ENCODE data around the gene FDX2. TPM values are rescaled to one million over a fixed set of nuclear protein-coding genes. Genes with fewer than 3 reads are reported as not detected.
A peak's percentile ranks its signal among the peaks of the same experiment; 100 is the strongest.

Gene FDX2
- total and polyA plus RNA-seq, 2 of the 13 experiments (the other 11 are each of a cell fraction or from before 2014, with no cell fraction given), result 21.0 to 24.7 TPM

- TF ChIP-seq, protein P1, sequence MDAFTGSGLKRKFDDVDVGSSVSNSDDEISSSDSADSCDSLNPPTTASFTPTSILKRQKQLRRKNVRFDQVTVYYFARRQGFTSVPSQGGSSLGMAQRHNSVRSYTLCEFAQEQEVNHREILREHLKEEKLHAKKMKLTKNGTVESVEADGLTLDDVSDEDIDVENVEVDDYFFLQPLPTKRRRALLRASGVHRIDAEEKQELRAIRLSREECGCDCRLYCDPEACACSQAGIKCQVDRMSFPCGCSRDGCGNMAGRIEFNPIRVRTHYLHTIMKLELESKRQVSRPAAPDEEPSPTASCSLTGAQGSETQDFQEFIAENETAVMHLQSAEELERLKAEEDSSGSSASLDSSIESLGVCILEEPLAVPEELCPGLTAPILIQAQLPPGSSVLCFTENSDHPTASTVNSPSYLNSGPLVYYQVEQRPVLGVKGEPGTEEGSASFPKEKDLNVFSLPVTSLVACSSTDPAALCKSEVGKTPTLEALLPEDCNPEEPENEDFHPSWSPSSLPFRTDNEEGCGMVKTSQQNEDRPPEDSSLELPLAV (CRISPR knock-in tag; conservative IDR thresholded peaks at IDR 0.05; ENCODE audit: low read depth), result no peak
- TF ChIP-seq ZNF75D (CRISPR knock-in tag; IDR thresholded peaks at IDR 0.05; ENCODE audit: borderline replicate concordance) (no peak), MBNL3 (CRISPR knock-in tag; conservative IDR thresholded peaks at IDR 0.05) (no peak), ZNF792 (CRISPR knock-in tag; IDR thresholded peaks at IDR 0.05) (0 out of 2 replicates have a peak, but pooled peaks have one; percentile 26), CENPX (CRISPR knock-in tag; IDR thresholded peaks at IDR 0.05) (no peak), ETV5 (CRISPR knock-in tag; IDR thresholded peaks at IDR 0.05; ENCODE audit: borderline replicate concordance) (peak; percentile 56; the same call in 1 of the 2 replicates), ZNF460 (CRISPR knock-in tag; IDR thresholded peaks at IDR 0.05; ENCODE audit: borderline replicate concordance) (no peak), MTA3 (CRISPR knock-in tag; IDR thresholded peaks at IDR 0.05) (no peak), HMGA1 (CRISPR knock-in tag; conservative IDR thresholded peaks at IDR 0.05) (no peak), BCL6 (CRISPR knock-in tag; IDR thresholded peaks at IDR 0.05) (no peak; the same call in 1 of the 2 replicates), STAG1 (CRISPR knock-in tag; IDR thresholded peaks at IDR 0.05) (no peak), ZNF891 (CRISPR knock-in tag; IDR thresholded peaks at IDR 0.05) (no peak), HNRNPK (IDR thresholded peaks at IDR 0.05; ENCODE audit: low read depth, low read length, poor library complexity, severe bottlenecking) (no peak), RFX5 (IDR thresholded peaks at IDR 0.05; ENCODE audit: low read depth, low read length) (no peak), MIXL1 (CRISPR knock-in tag; IDR thresholded peaks at IDR 0.05) (peak; percentile 55; the same call in 1 of the 2 replicates), NCOA5 (CRISPR knock-in tag; IDR thresholded peaks at IDR 0.05) (no peak), ZNF547 (CRISPR knock-in tag; IDR thresholded peaks at IDR 0.05) (peak; percentile 72; the same call in 1 of the 2 replicates), ZFP41 (CRISPR knock-in tag; IDR thresholded peaks at IDR 0.05; ENCODE audit: borderline replicate concordance) (no peak)
- TF ChIP-seq, protein P2, sequence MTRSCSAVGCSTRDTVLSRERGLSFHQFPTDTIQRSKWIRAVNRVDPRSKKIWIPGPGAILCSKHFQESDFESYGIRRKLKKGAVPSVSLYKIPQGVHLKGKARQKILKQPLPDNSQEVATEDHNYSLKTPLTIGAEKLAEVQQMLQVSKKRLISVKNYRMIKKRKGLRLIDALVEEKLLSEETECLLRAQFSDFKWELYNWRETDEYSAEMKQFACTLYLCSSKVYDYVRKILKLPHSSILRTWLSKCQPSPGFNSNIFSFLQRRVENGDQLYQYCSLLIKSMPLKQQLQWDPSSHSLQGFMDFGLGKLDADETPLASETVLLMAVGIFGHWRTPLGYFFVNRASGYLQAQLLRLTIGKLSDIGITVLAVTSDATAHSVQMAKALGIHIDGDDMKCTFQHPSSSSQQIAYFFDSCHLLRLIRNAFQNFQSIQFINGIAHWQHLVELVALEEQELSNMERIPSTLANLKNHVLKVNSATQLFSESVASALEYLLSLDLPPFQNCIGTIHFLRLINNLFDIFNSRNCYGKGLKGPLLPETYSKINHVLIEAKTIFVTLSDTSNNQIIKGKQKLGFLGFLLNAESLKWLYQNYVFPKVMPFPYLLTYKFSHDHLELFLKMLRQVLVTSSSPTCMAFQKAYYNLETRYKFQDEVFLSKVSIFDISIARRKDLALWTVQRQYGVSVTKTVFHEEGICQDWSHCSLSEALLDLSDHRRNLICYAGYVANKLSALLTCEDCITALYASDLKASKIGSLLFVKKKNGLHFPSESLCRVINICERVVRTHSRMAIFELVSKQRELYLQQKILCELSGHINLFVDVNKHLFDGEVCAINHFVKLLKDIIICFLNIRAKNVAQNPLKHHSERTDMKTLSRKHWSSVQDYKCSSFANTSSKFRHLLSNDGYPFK (CRISPR knock-in tag; IDR thresholded peaks at IDR 0.05; ENCODE audit: borderline replicate concordance), result peak; percentile 79; the same call in 1 of the 2 replicates
- TF ChIP-seq, protein P3, sequence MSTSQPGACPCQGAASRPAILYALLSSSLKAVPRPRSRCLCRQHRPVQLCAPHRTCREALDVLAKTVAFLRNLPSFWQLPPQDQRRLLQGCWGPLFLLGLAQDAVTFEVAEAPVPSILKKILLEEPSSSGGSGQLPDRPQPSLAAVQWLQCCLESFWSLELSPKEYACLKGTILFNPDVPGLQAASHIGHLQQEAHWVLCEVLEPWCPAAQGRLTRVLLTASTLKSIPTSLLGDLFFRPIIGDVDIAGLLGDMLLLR (CRISPR knock-in tag; IDR thresholded peaks at IDR 0.05), result peak; percentile 93; the same call in 1 of the 2 replicates
- TF ChIP-seq, protein P4, sequence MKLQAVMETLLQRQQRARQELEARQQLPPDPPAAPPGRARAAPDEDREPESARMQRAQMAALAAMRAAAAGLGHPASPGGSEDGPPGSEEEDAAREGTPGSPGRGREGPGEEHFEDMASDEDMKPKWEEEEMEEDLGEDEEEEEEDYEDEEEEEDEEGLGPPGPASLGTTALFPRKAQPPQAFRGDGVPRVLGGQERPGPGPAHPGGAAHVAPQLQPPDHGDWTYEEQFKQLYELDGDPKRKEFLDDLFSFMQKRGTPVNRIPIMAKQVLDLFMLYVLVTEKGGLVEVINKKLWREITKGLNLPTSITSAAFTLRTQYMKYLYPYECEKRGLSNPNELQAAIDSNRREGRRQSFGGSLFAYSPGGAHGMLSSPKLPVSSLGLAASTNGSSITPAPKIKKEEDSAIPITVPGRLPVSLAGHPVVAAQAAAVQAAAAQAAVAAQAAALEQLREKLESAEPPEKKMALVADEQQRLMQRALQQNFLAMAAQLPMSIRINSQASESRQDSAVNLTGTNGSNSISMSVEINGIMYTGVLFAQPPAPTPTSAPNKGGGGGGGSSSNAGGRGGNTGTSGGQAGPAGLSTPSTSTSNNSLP (IDR thresholded peaks at IDR 0.05; ENCODE audit: low read depth, low read length), result no peak
- TF ChIP-seq, protein P5, sequence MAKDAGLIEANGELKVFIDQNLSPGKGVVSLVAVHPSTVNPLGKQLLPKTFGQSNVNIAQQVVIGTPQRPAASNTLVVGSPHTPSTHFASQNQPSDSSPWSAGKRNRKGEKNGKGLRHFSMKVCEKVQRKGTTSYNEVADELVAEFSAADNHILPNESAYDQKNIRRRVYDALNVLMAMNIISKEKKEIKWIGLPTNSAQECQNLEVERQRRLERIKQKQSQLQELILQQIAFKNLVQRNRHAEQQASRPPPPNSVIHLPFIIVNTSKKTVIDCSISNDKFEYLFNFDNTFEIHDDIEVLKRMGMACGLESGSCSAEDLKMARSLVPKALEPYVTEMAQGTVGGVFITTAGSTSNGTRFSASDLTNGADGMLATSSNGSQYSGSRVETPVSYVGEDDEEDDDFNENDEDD (CRISPR knock-in tag; IDR thresholded peaks at IDR 0.05; ENCODE audit: borderline replicate concordance), result peak; percentile 79; the same call in 1 of the 2 replicates
These were observed at the start of gene FDX2 (continued) for GRCh38 chr19:10315335-10316214.
